ENCODE data around the gene PHACTR3.

PHACTR3 gene

GRCh38 chr20:59737073-59737666 is 132.8 kb downstream of the PHACTR3 start:
- DNase-seq: no peak

GRCh38 chr20:59737816-59738215 is 133.5 kb downstream of the PHACTR3 start:
- no peak for DNase-seq

- DNase-seq: no peak
Measured at GRCh38 chr20:59738851-59739250, 134.5 kb downstream of the PHACTR3 start.

- no peak for DNase-seq
Measured at GRCh38 chr20:59740621-59741020, 136.3 kb downstream of the PHACTR3 start.

GRCh38 chr20:59741073-59741472 is 136.7 kb downstream of the PHACTR3 start:
- no peak for DNase-seq

DNA sequence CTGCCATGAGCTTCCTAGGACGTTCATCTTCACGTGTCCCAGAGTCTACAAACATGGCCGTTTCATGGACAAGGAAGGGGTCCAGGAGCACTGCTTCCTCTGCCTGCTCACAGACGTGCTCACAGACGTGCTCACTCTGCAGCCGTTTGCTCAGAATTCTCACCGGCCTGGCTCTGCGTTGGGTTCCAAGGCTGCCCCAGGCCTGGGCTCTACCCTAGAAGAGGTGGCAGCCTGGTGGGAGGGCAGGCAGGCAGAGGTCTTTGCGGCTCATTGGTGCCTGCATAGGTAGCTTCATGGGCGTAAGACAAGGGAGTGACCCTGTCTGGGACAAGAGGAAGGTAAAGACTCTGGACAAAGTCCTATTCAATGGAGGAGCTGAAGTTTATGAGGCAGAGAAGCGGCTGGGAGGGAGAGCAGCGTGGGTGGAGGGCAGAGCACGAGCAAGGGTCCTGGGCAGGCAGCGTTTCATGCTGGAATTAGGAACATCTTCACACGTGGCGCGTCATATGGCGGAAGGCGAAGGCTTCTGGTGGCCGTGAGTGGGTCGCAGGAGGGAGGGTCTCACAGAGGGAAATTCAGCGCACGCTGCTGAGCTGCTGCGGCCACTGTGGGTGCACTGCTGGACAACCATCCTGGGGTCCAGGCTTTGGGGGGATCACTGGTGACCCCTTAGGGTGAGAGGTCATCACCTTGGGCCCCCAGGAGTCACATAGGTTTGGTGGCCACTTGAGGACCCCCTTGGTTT is 138.2 kb downstream of the PHACTR3 start:
- DNase-seq: no peak

- DNase-seq: no peak
Measured at GRCh38 chr20:59743308-59743707, 139.0 kb downstream of the PHACTR3 start.

- DNase-seq: no peak
Measured at GRCh38 chr20:59743767-59744485, 139.6 kb downstream of the PHACTR3 start.

DNA sequence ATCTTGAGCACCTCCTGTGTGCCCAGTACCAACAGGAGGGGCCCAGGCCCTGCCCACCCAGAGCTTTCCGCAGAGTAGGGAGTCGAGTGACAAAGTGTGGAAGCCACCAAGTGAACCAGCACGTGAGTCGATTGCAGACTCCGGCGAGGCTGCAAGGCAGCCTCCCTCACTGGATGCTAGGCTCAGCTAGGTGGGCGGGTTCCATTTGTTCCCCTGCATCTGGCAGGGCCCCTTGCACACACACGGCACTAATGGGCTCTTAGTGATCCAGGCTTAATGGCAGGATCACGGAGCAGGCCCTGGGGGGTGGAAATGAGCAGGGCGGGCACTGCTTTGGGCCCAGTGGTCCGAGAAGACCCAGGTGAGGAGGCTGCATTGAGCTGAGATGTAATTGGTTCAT is 140.4 kb downstream of the PHACTR3 start:
- no peak for DNase-seq

DNA sequence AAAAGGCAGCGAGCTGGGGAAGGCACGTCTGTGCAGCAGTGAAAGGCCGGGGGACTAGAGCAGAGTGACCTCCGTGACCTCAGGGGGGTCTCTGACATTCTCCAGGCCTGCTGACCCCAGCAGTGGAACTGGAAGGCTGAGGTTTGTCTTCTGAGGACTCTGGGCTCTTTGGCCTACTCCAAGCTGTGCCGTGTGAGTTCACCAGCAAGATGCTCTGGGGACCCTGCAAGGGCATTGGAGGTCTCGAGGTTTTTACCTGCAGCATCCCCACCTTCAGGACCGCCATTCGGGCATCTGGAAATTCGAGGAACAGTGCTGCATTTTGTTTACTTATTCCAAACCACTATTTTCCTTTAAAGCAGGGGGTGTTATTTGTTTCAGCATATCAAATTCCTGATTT is 140.9 kb downstream of the PHACTR3 start:
- no peak for DNase-seq

DNA sequence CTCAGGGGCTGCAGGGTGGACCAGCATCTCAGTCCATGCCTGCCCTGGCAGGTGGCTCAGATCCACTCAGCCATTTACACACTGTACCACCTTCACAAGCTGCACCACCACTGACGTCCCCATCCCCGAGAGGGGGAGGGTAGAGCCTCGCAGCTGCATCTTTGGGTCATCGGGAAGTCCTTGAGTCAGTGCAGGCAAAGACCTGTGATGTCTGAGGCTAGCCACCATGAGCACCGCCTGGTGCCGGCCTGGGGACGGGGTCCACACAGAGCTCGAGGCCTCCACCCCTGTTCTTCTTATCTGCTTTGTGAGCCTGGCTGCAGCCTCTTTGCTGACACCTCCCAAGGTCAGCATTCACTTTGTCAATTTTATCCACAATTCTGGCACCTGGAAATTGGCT is 141.4 kb downstream of the PHACTR3 start:
- no peak for DNase-seq

- no peak for DNase-seq
Measured at GRCh38 chr20:59746155-59746554, 141.8 kb downstream of the PHACTR3 start.

GRCh38 chr20:59747671-59748515 is 143.6 kb downstream of the PHACTR3 start:
- DNase-seq: no peak

DNA sequence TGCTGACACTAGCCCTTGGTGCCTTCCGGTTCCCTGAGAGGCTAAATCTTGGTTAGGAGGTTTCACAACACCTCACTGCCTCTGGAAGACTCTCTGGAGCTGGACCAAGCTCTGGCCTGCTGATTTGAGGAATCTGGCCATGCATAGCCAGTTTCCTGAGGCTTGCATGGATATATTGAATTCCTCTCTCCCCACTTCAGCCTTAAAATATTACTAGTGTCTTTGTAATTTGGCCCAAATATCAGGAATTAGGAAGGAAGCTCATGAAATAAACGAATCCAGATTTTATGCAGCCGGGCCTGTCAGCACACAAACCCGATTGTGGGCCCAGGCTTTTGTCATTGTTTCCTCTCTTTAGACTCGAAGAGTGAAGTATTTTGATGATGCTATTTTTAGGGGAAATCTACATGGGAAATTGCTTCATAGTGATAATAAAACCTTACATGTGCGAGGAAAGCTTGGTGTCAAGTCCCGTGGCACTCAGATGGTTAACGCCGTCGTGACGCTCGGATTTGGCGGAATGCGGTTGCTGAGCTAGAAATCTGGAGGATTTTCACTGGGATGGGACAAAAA is 144.4 kb downstream of the PHACTR3 start:
- DNase-seq: no peak

DNA sequence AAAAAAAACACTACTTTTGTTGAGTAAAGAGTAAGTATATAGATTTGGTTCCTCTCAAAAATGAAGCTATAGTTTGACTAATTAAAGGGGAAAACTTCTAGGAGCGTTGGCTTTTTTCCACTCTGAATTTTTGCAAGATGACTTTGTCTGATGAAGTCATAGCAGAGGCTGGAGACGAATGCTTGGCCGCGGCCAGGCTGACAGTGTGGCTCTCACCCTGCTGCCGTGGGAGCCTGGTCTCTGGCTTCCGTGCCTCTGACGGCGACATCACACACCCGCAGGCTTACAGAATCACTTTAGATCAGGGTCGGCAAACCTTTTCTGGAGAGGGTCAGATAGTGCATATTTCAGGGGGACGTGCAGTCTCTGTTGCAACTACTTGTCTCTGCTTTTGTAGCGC is 145.0 kb downstream of the PHACTR3 start:
- no peak for DNase-seq

DNA sequence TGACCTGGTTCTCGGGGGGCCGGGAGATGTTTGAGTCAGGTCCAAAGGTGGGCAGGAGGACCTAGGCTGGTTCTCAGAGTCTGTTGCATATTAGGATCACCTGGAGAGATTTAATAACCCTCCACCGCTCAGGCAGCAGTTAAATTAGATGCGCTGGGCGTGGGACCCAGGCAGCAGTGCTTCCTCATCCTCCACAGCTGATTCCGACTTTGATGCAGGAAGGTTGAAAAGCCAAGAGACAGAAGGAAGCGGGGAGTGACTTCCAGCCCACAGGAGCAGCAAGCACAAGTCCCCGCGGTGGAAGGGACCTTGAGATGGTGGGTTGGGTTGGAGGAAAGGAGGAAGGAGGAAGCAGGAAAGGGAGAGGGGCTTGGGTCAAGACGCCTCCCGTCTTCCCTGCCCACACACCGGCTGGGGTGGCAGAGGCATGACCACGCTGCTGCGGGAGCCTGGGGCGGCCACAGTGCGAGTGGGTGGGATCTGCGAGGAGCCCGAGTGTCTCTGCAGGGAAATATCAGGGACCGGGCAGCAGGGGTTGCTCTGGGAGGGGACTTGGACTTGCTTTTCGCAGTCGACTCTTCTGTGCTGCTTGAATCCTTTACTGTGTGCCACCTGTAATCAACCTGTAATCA is 146.0 kb downstream of the PHACTR3 start:
- DNase-seq: no peak

DNA sequence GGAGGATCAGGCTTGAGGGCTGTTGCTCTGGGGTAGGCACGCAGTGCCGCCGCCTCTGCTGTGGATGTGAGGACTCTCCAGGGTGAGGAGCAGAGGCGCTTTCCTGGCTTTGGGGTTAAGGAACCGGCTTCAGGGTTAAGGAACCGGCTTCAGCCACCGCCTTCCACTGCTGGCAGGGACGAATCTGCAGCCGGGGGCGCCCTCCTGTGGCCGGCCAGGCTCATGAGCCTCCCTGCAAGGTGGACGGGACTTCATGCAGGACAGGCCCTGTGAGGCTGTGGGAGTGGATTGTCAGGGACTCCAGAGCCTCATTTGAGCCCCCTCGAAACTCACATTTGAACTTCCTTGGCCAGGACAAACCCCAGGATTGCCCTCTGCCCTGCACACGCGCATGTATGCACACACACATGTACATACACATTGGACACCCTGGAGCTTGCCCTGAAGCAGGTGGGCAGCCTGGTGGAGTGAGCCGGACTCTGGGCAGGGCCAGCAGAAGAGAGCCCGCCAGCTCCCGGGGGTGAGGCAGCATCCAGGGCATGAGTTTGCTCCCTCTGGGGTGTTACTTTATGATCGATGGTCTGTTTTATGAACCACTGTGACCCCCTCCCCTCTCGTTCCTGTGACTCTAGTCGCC is 146.9 kb downstream of the PHACTR3 start:
- peak in 1 of 5 experiments; percentile 37 for DNase-seq

DNA sequence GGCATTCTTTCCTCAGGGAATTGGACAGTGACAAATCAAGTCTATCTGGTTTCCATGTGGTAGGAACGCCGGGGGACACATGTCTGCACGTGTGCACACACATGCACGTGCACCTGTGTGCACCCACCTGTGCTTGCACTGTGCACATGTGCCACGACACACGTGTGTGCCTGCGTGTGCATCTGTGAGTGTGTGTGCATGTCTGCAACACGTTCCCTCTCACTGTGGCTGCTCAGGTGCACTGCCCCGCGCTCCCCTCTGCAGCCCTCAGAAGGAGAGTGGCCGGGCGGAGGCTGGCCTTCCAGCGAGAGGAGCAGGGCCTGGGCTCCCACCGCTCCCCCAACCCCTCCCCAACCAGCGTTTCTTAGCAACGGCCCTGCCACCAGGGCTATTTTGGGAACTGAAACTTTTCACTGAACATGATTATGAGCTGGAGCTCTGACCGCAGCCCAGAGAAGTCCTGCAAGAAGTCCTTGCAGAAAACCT is 147.8 kb downstream of the PHACTR3 start:
- no peak for DNase-seq

- DNase-seq: no peak
Measured at GRCh38 chr20:59752704-59753460, 148.5 kb downstream of the PHACTR3 start.

DNA sequence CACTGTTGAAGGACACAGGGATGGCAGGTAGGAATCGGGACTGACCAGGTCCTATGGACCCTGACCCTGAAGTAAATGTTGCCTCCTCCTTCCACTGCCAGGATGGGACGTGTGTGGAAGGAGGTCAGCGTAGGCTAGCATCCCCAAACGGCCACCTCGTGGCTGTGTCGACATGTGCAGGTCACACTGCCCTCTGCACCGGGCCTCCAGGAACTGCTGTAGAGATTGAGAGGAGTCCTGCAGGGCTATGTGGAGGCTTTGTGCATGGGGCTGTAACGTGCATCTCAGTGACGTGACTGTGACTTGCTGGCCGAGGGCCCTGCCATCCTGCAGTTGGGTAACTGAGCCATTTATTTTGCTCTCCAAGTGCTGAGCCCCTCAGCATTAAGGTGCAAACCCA is 149.5 kb downstream of the PHACTR3 start:
- no peak for DNase-seq

GRCh38 chr20:59754551-59754950 is 150.2 kb downstream of the PHACTR3 start:
- DNase-seq: no peak

Data from T-helper 2 cell (primary cell).